PC-9 (cell line): ENCODE data around the gene RALB. TPM values are rescaled to one million over a fixed set of nuclear protein-coding genes. Genes with fewer than 3 reads are reported as not detected.

Experiments used
- BruUV-seq: library from RNA; stranded (reverse); fragments of 400-500 nt; replicated peaks from 2 replicates; lab custom pipeline; 2021; lab: Mats Ljungman, UMichigan
- CTCF ChIA-PET: fragments of 300-600 bp; sonication (Branson Sonifier 250); formaldehyde crosslinking; loops from one replicate; lab custom pipeline; 2022; ENCODE audit warnings: antibody characterized with exemption; lab: Charles Lee
- POLR2A ChIA-PET: fragments of 300-600 bp; sonication (Branson Sonifier 250); formaldehyde crosslinking; loops from one replicate; lab custom pipeline; 2022; ENCODE audit warnings: antibody characterized with exemption; ENCODE audit not compliant: unreplicated experiment; lab: Charles Lee
- DNase-seq, 2 experiments: peaks; one replicate each; pipeline versions ENCODE4 v3.0.0 to v3.0.0-alpha.2; 2015 to 2022; ENCODE audit warnings: mixed read lengths in 1 of 2
- H2AFZ ChIP-seq: fragments of 200-600 bp; sonication (generic); 2 replicates; pipeline ENCODE4 v1.8.1; 2017; ENCODE audit warnings: antibody characterized with exemption
- H3F3A ChIP-seq: fragments of 200-600 bp; sonication (generic); 2 replicates; pipeline ENCODE4 v1.8.1; 2017; ENCODE audit warnings: antibody characterized with exemption, mild to moderate bottlenecking, low read depth; ENCODE audit not compliant: insufficient read depth
- H3K27ac ChIP-seq: fragments of 200-600 bp; sonication (generic); 2 replicates; pipeline ENCODE4 v1.6.1; 2016; ENCODE audit warnings: mixed run types
- H3K27me3 ChIP-seq: fragments of 200-600 bp; sonication (generic); 2 replicates; pipeline ENCODE4 v1.6.1; 2016; ENCODE audit warnings: low read depth, mixed run types; ENCODE audit not compliant: insufficient read depth
- H3K36me3 ChIP-seq: fragments of 200-600 bp; sonication (generic); 2 replicates; pipeline ENCODE4 v1.6.1; 2016; ENCODE audit warnings: low read depth, mixed run types
- H3K4me1 ChIP-seq: fragments of 200-600 bp; sonication (generic); replicated peaks from 2 replicates; pipeline ENCODE4 v1.6.1; 2016; ENCODE audit warnings: mixed run types; ENCODE audit not compliant: insufficient read depth
- H3K4me2 ChIP-seq: fragments of 200-600 bp; sonication (generic); 2 replicates; pipeline ENCODE4 v1.6.1; 2017; ENCODE audit warnings: mixed run types
- H3K4me3 ChIP-seq: fragments of 200-600 bp; sonication (generic); 2 replicates; pipeline ENCODE4 v1.6.1; 2016; ENCODE audit warnings: mixed run types
- H3K79me2 ChIP-seq: fragments of 200-600 bp; sonication (generic); 2 replicates; pipeline ENCODE4 v1.6.1; 2017; ENCODE audit warnings: low read depth, mixed run types
- H3K9me2 ChIP-seq: fragments of 200-600 bp; sonication (generic); 2 replicates; pipeline ENCODE4 v1.8.1; 2017; ENCODE audit warnings: mild to moderate bottlenecking; ENCODE audit not compliant: insufficient read depth
- H3K9me3 ChIP-seq: fragments of 200-600 bp; sonication (generic); 2 replicates; pipeline ENCODE4 v1.8.1; 2016; ENCODE audit warnings: low read depth; ENCODE audit not compliant: insufficient read depth
- H4K20me1 ChIP-seq: fragments of 200-600 bp; sonication (generic); 2 replicates; pipeline ENCODE4 v1.8.1; 2017; ENCODE audit not compliant: insufficient read depth
- EZH2 ChIP-seq: fragments of 200-600 bp; sonication (generic); IDR thresholded peaks from 2 replicates; pipeline ENCODE4 v1.8.0; 2017; ENCODE audit warnings: antibody characterized with exemption, low read depth
- intact Hi-C: fragments of 100-400 bp; cut with micrococcal nuclease; formaldehyde crosslinking; loops from one replicate; pipeline ENCODE4 v1.10.0; 2022; ENCODE audit not compliant: unreplicated experiment
- total RNA-seq: library from RNA; stranded (reverse); gene quantifications from 2 replicates; pipeline ENCODE4 v1.2.3, GENCODE V29; 2021
- TF ChIP-seq, protein P1 (sequence below): fragments of 200-600 bp; sonication (generic); conservative IDR thresholded peaks from 2 replicates; pipeline ENCODE4 v1.6.1; 2017; ENCODE audit warnings: mixed run types, antibody characterized with exemption, mild to moderate bottlenecking, moderate library complexity

RALB gene
- total RNA-seq, 1 experiment from 2014 or later = 86.6 TPM

DNA sequence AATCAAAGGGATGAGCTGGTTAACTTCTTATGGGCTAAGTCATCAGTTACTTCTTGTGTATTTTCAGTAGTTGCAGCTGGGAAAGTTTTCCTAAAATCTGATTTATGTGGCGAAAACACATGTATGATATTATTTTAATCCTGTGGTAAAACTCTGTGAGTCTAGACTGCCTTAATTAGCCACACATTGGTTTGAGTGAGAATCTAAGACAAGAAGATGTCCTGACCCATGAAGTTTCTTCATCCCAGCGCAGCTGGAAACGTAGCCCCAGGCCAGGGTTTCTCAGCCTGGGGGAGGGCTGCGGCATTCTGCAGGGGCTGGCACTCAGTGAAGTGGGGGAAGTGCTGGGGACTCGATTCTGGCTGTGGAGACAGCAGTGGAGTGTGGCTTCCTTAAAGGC lies 48.6 kb downstream of the RALB start:
- Histone ChIP-seq H3K9me2 (no peaks in the 10 kb centered on the region), H3K4me1 (no peaks in the 10 kb centered on the region), H3K27me3 (no peaks in the 10 kb centered on the region), H3K27ac (no peak overlapping the region), H3F3A (no peaks in the 10 kb centered on the region), H3K4me2 (no peak overlapping the region), H3K79me2 (no peaks in the 10 kb centered on the region), H3K4me3 (no peak overlapping the region), H3K36me3 (peaks cover 6% of the 10 kb centered on the region; the same call in 1 of the 2 replicates), H2AFZ (no peak overlapping the region), H4K20me1 (no peaks in the 10 kb centered on the region), H3K9me3 (no peaks in the 10 kb centered on the region)
- BruUV-seq = no TSS peak
- CTCF ChIA-PET = no interaction called here
- no peak for DNase-seq
- POLR2A ChIA-PET = no interaction called here
- no peak for TF ChIP-seq EZH2
- TF ChIP-seq, protein P1, sequence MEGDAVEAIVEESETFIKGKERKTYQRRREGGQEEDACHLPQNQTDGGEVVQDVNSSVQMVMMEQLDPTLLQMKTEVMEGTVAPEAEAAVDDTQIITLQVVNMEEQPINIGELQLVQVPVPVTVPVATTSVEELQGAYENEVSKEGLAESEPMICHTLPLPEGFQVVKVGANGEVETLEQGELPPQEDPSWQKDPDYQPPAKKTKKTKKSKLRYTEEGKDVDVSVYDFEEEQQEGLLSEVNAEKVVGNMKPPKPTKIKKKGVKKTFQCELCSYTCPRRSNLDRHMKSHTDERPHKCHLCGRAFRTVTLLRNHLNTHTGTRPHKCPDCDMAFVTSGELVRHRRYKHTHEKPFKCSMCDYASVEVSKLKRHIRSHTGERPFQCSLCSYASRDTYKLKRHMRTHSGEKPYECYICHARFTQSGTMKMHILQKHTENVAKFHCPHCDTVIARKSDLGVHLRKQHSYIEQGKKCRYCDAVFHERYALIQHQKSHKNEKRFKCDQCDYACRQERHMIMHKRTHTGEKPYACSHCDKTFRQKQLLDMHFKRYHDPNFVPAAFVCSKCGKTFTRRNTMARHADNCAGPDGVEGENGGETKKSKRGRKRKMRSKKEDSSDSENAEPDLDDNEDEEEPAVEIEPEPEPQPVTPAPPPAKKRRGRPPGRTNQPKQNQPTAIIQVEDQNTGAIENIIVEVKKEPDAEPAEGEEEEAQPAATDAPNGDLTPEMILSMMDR = no peak
- intact Hi-C loops = no loop called here

DNA sequence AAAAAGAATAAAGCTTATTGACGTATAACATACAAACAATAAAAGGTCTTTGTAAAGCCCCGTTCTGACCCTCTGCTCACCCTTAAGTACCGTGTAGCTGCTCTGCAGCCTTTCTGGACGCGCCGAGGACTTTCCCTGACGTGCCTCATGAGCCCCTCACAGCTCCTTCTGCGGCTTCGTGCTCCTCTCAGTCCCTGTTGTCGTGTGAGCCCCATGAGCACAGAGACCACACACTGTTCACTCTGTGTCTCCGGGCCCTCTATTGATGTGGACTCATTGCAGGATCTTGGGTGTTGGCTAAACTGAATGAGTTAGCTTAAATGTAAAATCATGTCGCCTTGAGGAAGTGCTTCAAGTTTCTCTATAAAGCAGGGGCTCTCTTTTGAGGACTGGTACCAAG lies 49.6 kb downstream of the RALB start:
- Histone ChIP-seq H2AFZ (no peak overlapping the region), H3K9me3 (no peaks in the 10 kb centered on the region), H3K79me2 (no peaks in the 10 kb centered on the region), H3K4me3 (no peak overlapping the region), H3K27me3 (no peaks in the 10 kb centered on the region), H3K4me1 (no peaks in the 10 kb centered on the region), H3K4me2 (no peak overlapping the region), H4K20me1 (no peaks in the 10 kb centered on the region), H3K27ac (no peak overlapping the region), H3F3A (no peaks in the 10 kb centered on the region), H3K9me2 (no peaks in the 10 kb centered on the region), H3K36me3 (no peaks in the 10 kb centered on the region; the same call in 1 of the 2 replicates)
- DNase-seq = no peak
- intact Hi-C loops = no loop called here
- no TSS peak for BruUV-seq
- no peak for TF ChIP-seq EZH2
- TF ChIP-seq, protein P1 = no peak
- POLR2A ChIA-PET = no interaction called here
- CTCF ChIA-PET = no interaction called here

DNA sequence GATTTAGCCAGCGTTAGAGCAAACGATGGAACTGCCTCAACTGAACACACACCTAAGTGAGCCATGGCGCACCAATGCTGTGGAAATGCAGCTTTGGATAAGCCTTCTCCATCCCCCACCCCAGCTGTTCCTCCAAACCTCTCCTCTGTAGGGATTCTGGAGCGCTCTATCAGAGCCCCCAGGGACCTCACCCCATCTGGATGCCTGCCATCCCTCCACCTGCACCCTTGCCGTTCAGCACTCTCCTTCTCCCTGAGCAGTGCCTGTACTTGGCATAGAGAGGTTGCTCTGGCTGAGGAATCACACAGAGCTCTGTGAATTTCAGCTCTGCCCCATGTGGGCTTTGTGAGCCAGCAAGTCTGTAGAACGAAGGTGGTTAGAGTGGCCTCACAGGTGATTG lies 50.5 kb downstream of the RALB start:
- H2AFZ ChIP-seq = no peak overlapping the region
- intact Hi-C loops = no loop called here
- no peaks in the 10 kb centered on the region for H4K20me1 ChIP-seq
- no peak overlapping the region for H3K4me3 ChIP-seq
- H3K36me3 ChIP-seq = no peaks in the 10 kb centered on the region; the same call in 1 of the 2 replicates
- H3K27me3 ChIP-seq = no peaks in the 10 kb centered on the region
- no peak for TF ChIP-seq EZH2
- TF ChIP-seq, protein P1 = no peak
- ChIA-PET POLR2A (no interaction called here), CTCF (no interaction called here)
- H3K27ac ChIP-seq = no peak overlapping the region
- no peaks in the 10 kb centered on the region for H3F3A ChIP-seq
- no peaks in the 10 kb centered on the region for H3K9me2 ChIP-seq
- H3K4me2 ChIP-seq = no peak overlapping the region
- no peaks in the 10 kb centered on the region for H3K4me1 ChIP-seq
- no peaks in the 10 kb centered on the region for H3K79me2 ChIP-seq
- no TSS peak for BruUV-seq
- DNase-seq = no peak
- no peaks in the 10 kb centered on the region for H3K9me3 ChIP-seq
